GM18951 (cell line): ENCODE data around the gene GRIN1.
"Not testable (repeated sequence)": the region's sequence is repeated elsewhere in the genome, so short reads cannot be mapped to it uniquely, and the experiment has no call there.

Source experiments
- POLR2A ChIP-seq: IDR thresholded peaks from 4 replicates; pipeline ENCODE4 v1.6.1; 2011; ENCODE audit warnings: mild to moderate bottlenecking; ENCODE audit not compliant: insufficient read length, insufficient read depth; ENCODE audit errors: extremely low read depth
- in situ Hi-C: fragments of 300-500 bp; cut with MboI; formaldehyde crosslinking; loops from one replicate; pipeline ENCODE4 v1.12.0; 2022; ENCODE audit warnings: low sequenced_read_pairs, mixed read lengths, inconsistent platforms; ENCODE audit not compliant: unreplicated experiment

Gene GRIN1

GRCh38 chr9:137128862-137129455 lies 10.0 kb upstream of the GRIN1 start:
- TF ChIP-seq POLR2A, result no peak
- in situ Hi-C loops, result loop anchor here (10.0 kb wide), 1 partner anchor 96 kb away; the partner anchor contains the start of genes CYSRT1, RNF208 and RNF224

- peak; percentile 89 for TF ChIP-seq POLR2A
- in situ Hi-C loops, result loop anchor here (10.0 kb wide), 1 partner anchor 95 kb away; the partner anchor contains the start of genes CYSRT1, RNF208 and RNF224
Measured at GRCh38 chr9:137129456-137130175, 9.3 kb upstream of the GRIN1 start.

GRCh38 chr9:137130176-137130755 lies 8.7 kb upstream of the GRIN1 start:
- in situ Hi-C loops, result no loop called here
- no peak for TF ChIP-seq POLR2A

- in situ Hi-C loops, result no loop called here
- TF ChIP-seq POLR2A, result no peak
Measured at GRCh38 chr9:137134191-137134590, 4.8 kb upstream of the GRIN1 start.

- in situ Hi-C loops, result not testable (repeated sequence)
Measured at GRCh38 chr9:137135154-137135553, 3.8 kb upstream of the GRIN1 start.

GRCh38 chr9:137136261-137136880 lies 2.6 kb upstream of the GRIN1 start:
- no peak for TF ChIP-seq POLR2A
- in situ Hi-C loops, result no loop called here

GRCh38 chr9:137136881-137137607 lies 1.9 kb upstream of the GRIN1 start:
- in situ Hi-C loops, result no loop called here
- TF ChIP-seq POLR2A, result no peak

- in situ Hi-C loops, result no loop called here
- no peak for TF ChIP-seq POLR2A
Measured at GRCh38 chr9:137138058-137138721, 764 bp upstream of the GRIN1 start.

- in situ Hi-C loops, result no loop called here
- TF ChIP-seq POLR2A, result no peak
Measured at GRCh38 chr9:137139468-137140150, 655 bp downstream of the GRIN1 start.

- no peak for TF ChIP-seq POLR2A
- in situ Hi-C loops, result no loop called here
Measured at GRCh38 chr9:137140151-137141012, 1.4 kb downstream of the GRIN1 start.

GRCh38 chr9:137141050-137141810 lies 2.3 kb downstream of the GRIN1 start:
- in situ Hi-C loops, result no loop called here
- TF ChIP-seq POLR2A, result no peak
